ENCODE data around the gene ALOX15B. TPM values are rescaled to one million over a fixed set of nuclear protein-coding genes. Genes with fewer than 3 reads are reported as not detected.
"Not testable (repeated sequence)": the region's sequence is repeated elsewhere in the genome, so short reads cannot be mapped to it uniquely, and the experiment has no call there.

The ALOX15B gene
- total RNA-seq, 1 experiment from 2014 or later = not detected

- no peak for DNase-seq
- Histone ChIP-seq H3K9me3 (no peaks in the 10 kb centered on the region), H3K27me3 (0 out of 2 replicates have a peak, but pooled peaks cover 2% of the 10 kb centered on the region), H3K36me3 (no peaks in the 10 kb centered on the region), H3K4me3 (no peak overlapping the region)
Measured at GRCh38 chr17:8051831-8052230, 13.0 kb downstream of the ALOX15B start.

GRCh38 chr17:8052256-8053252, 13.7 kb downstream of the ALOX15B start:
- Histone ChIP-seq H3K27me3 (peaks cover 2% of the 10 kb centered on the region; the same call in 1 of the 2 replicates), H3K36me3 (no peaks in the 10 kb centered on the region), H3K9me3 (no peaks in the 10 kb centered on the region), H3K4me3 (no peak overlapping the region)
- DNase-seq = no peak

GRCh38 chr17:8053600-8053999, 14.7 kb downstream of the ALOX15B start:
- Histone ChIP-seq H3K27me3 (peaks cover 9% of the 10 kb centered on the region), H3K9me3 (no peaks in the 10 kb centered on the region), H3K4me3 (no peak overlapping the region), H3K36me3 (no peaks in the 10 kb centered on the region)
- DNase-seq = no peak

GRCh38 chr17:8055851-8056231, 17.0 kb downstream of the ALOX15B start:
- Histone ChIP-seq H3K36me3 (no peaks in the 10 kb centered on the region), H3K9me3 (no peaks in the 10 kb centered on the region), H3K4me3 (no peak overlapping the region), H3K27me3 (peaks cover 27% of the 10 kb centered on the region)
- no peak for DNase-seq

- Histone ChIP-seq H3K27me3 (peaks cover 32% of the 10 kb centered on the region), H3K4me3 (no peak overlapping the region), H3K36me3 (no peaks in the 10 kb centered on the region), H3K9me3 (no peaks in the 10 kb centered on the region)
- peak; percentile 26 for DNase-seq
Measured at GRCh38 chr17:8056232-8056975, 17.5 kb downstream of the ALOX15B start.

- Histone ChIP-seq H3K27me3 (peaks cover 39% of the 10 kb centered on the region), H3K4me3 (no peak overlapping the region), H3K36me3 (no peaks in the 10 kb centered on the region), H3K9me3 (no peaks in the 10 kb centered on the region)
- DNase-seq = no peak
Measured at GRCh38 chr17:8056976-8057625, 18.2 kb downstream of the ALOX15B start.

- H3K36me3 ChIP-seq = no peaks in the 10 kb centered on the region
- DNase-seq = peak; percentile 37
- H3K4me3 ChIP-seq = no peak overlapping the region; the same call in 1 of the 2 replicates
- H3K27me3 ChIP-seq = peaks cover 45% of the 10 kb centered on the region
- H3K9me3 ChIP-seq = no peaks in the 10 kb centered on the region
Measured at GRCh38 chr17:8057691-8058114, 18.8 kb downstream of the ALOX15B start.

GRCh38 chr17:8059131-8059530, 20.3 kb downstream of the ALOX15B start:
- no peak for DNase-seq
- peaks cover 55% of the 10 kb centered on the region for H3K27me3 ChIP-seq
- H3K36me3 ChIP-seq = no peaks in the 10 kb centered on the region
- H3K9me3 ChIP-seq = no peaks in the 10 kb centered on the region
- H3K4me3 ChIP-seq = no peak overlapping the region

GRCh38 chr17:8060274-8060673, 21.4 kb downstream of the ALOX15B start:
- Histone ChIP-seq H3K27me3 (peaks cover 60% of the 10 kb centered on the region), H3K9me3 (no peaks in the 10 kb centered on the region), H3K36me3 (no peaks in the 10 kb centered on the region), H3K4me3 (no peak overlapping the region)
- peak; percentile 43 for DNase-seq

- DNase-seq, H3K4me3 ChIP-seq, H3K36me3 ChIP-seq, H3K9me3 ChIP-seq: not testable (repeated sequence)
- H3K27me3 ChIP-seq = peaks cover 60% of the 10 kb centered on the region
Measured at GRCh38 chr17:8061851-8062250, 23.0 kb downstream of the ALOX15B start.

- no peak for DNase-seq
Measured at GRCh38 chr17:8062435-8062806, 23.6 kb downstream of the ALOX15B start.

GRCh38 chr17:8062807-8063483, 24.1 kb downstream of the ALOX15B start:
- no peaks in the 10 kb centered on the region for H3K9me3 ChIP-seq
- DNase-seq = no peak
- H3K4me3 ChIP-seq = peak overlapping the region; percentile 3; the same call in 1 of the 2 replicates
- no peaks in the 10 kb centered on the region for H3K36me3 ChIP-seq
- H3K27me3 ChIP-seq = peaks cover 58% of the 10 kb centered on the region

More at GRCh38 chr17:8062435-8062806, 23.6 kb downstream of the ALOX15B start:
- peaks cover 60% of the 10 kb centered on the region for H3K27me3 ChIP-seq
- H3K4me3 ChIP-seq = no peak overlapping the region; the same call in 1 of the 2 replicates
- no peaks in the 10 kb centered on the region for H3K36me3 ChIP-seq
- H3K9me3 ChIP-seq = no peaks in the 10 kb centered on the region

GRCh38 chr17:8063761-8064534, 25.1 kb downstream of the ALOX15B start:
- Histone ChIP-seq H3K4me3 (no peak overlapping the region), H3K27me3 (peaks cover 49% of the 10 kb centered on the region), H3K36me3 (no peaks in the 10 kb centered on the region), H3K9me3 (no peaks in the 10 kb centered on the region)
- DNase-seq = no peak

- no peak overlapping the region for H3K4me3 ChIP-seq
- peaks cover 43% of the 10 kb centered on the region for H3K27me3 ChIP-seq
- no peaks in the 10 kb centered on the region for H3K9me3 ChIP-seq
- no peak for DNase-seq
- no peaks in the 10 kb centered on the region for H3K36me3 ChIP-seq
Measured at GRCh38 chr17:8064561-8065019, 25.7 kb downstream of the ALOX15B start.
